Motor neuron (in vitro differentiated cells): ENCODE results near the gene L3MBTL2. TPM values are rescaled to one million over a fixed set of nuclear protein-coding genes. Genes with fewer than 3 reads are reported as not detected.
A peak's percentile ranks its signal among the peaks of the same experiment; 100 is the strongest.

Experiments
- ATAC-seq, 8 experiments: fragments of 200-7000 bp; cut with Tn5 transposase; replicated peaks in 6 of 8; 2 replicates each; pipeline ENCODE4 v1.8.0; 2021; ENCODE audit warnings: mild to moderate bottlenecking in 8 of 8, moderate library complexity in 8 of 8
- H3K27ac ChIP-seq, 2 donors: fragments of 250-450 bp; sonication (Bioruptor Pico); 2 replicates each; pipeline ENCODE4 v1.9.0; 2021; ENCODE audit warnings: antibody characterized with exemption in 2 of 2, mild to moderate bottlenecking in 2 of 2, moderate library complexity in 1 of 2
- H3K4me1 ChIP-seq, 2 donors: fragments of 250-450 bp; sonication (Bioruptor Pico); replicated peaks in 1 of 2; 2 replicates each; pipeline ENCODE4 v1.6.1; 2021; ENCODE audit warnings: antibody characterized with exemption in 2 of 2, mild to moderate bottlenecking in 2 of 2, moderate library complexity in 1 of 2
- H3K4me3 ChIP-seq, 5 donors: fragments of 250-450 bp; sonication (Bioruptor Pico); 2 replicates each; pipeline ENCODE4 v1.9.0; 2021; ENCODE audit warnings: antibody characterized with exemption in 5 of 5, mild to moderate bottlenecking in 5 of 5, moderate library complexity in 4 of 5
- WGBS, 10 experiments: fragments of 450-650 bp; shearing (Covaris generic); methylation state at CpG; one replicate each; pipeline ENCODE4 v1.0.0; 2022; 5-methylcytosine and 5-hydroxymethylcytosine counted together
- in situ Hi-C, 9 experiments: fragments of 400-800 bp; cut with MboI; loops; one replicate each; pipeline ENCODE4 v1.15.0; 2021; ENCODE audit warnings: low sequenced_read_pairs in 9 of 9, low pct_unique_long_range_greater_than_20kb in 2 of 9; ENCODE audit not compliant: unreplicated experiment in 9 of 9
- total RNA-seq, 8 experiments: library from RNA; unstranded; fragments of 300-600 nt; gene quantifications; 2 replicates each; pipeline versions ENCODE4 v1.2.3 to v1.2.4, GENCODE V29; 2022

Gene L3MBTL2
- total RNA-seq, 8 experiments from 2014 or later: 14.7 to 26.2 (median 24.0) TPM

- no peak for ATAC-seq
- no peaks in the 10 kb centered on the region for H3K4me1 ChIP-seq
- 70 to 100% (median 80%) methylated on average over 1 to 7 of the region's 16 CpGs; no CpG with 5 or more reads in 5 of the 10 experiments for WGBS, 10 experiments
- no peak overlapping the region for H3K27ac ChIP-seq
- H3K4me3 ChIP-seq: no peak overlapping the region
- in situ Hi-C loops: no loop called here
These were observed 62.8 kb downstream of the L3MBTL2 start for GRCh38 chr22:41267958-41268357.

- ATAC-seq: peak in 2 of 8 experiments; percentile 9 to 24
- WGBS, 10 experiments: 89 to 100% (median 92%) methylated on average over 1 to 3 of the region's 9 CpGs; no CpG with 5 or more reads in 4 of the 10 experiments
These were observed 66.7 kb downstream of the L3MBTL2 start for GRCh38 chr22:41271787-41272186.

GRCh38 chr22:41273128-41273527, 68.0 kb downstream of the L3MBTL2 start:
- Histone ChIP-seq H3K4me1 (no peaks in the 10 kb centered on the region), H3K4me3 (no peak overlapping the region), H3K27ac (no peak overlapping the region)
- in situ Hi-C loops: no loop called here
- 80 to 100% (median 92%) methylated on average over 2 to 6 of the region's 7 CpGs; no CpG with 5 or more reads in 1 of the 10 experiments for WGBS, 10 experiments
- peak in 2 of 8 experiments; percentile 34 to 49 for ATAC-seq

More at GRCh38 chr22:41271787-41272186, 66.7 kb downstream of the L3MBTL2 start:
- Histone ChIP-seq H3K27ac (no peak overlapping the region), H3K4me1 (no peaks in the 10 kb centered on the region), H3K4me3 (no peak overlapping the region)
- in situ Hi-C loops: no loop called here

GRCh38 chr22:41274856-41275255, 69.7 kb downstream of the L3MBTL2 start:
- H3K4me3 ChIP-seq: no peak overlapping the region
- no peaks in the 10 kb centered on the region for H3K4me1 ChIP-seq
- no peak overlapping the region for H3K27ac ChIP-seq
- no peak for ATAC-seq
- 63 to 100% (median 86%) methylated on average over 2 to 4 of the region's 4 CpGs; no CpG with 5 or more reads in 6 of the 10 experiments for WGBS, 10 experiments
- in situ Hi-C loops: no loop called here

- no peak overlapping the region for H3K27ac ChIP-seq
- 85 to 100% (median 94%) methylated on average over 1 to 3 of the region's 3 CpGs; no CpG with 5 or more reads in 5 of the 10 experiments for WGBS, 10 experiments
- in situ Hi-C loops: no loop called here
- peaks cover 5 to 6% of the 10 kb centered on the region in 2 donors for H3K4me1 ChIP-seq
- no peak for ATAC-seq
- no peak overlapping the region for H3K4me3 ChIP-seq
These were observed 75.0 kb downstream of the L3MBTL2 start for GRCh38 chr22:41280065-41280464.

- H3K4me1 ChIP-seq: peaks cover 7% of the 10 kb centered on the region in 2 donors
- in situ Hi-C loops: no loop called here
- no peak overlapping the region for H3K27ac ChIP-seq
- no peak overlapping the region for H3K4me3 ChIP-seq
- ATAC-seq: no peak
- 50 to 100% (median 100%) methylated on average over 1 to 2 of the region's 2 CpGs; no CpG with 5 or more reads in 7 of the 10 experiments for WGBS, 10 experiments
These were observed 75.7 kb downstream of the L3MBTL2 start for GRCh38 chr22:41280854-41281253.

Other genes starting within 250 kb of the L3MBTL2 start
- 10 to 100 TPM; 21.8 to 82.2 (median 32.4) TPM for gene EP300, start 112.7 kb upstream of the L3MBTL2 start, total RNA-seq
- 1 to 10 TPM in 2 of 8 experiments, under 1 TPM in 5, not detected in 1; 0.38 to 1.9 (median 0.52) TPM for gene CHADL, start 35.6 kb downstream of the L3MBTL2 start, total RNA-seq
- 10 to 100 TPM; 31.1 to 78.9 (median 53.2) TPM for gene RANGAP1, start 80.9 kb downstream of the L3MBTL2 start, total RNA-seq
- gene ZC3H7B, start 96.2 kb downstream of the L3MBTL2 start, total RNA-seq: 10 to 100 TPM; 28.9 to 83.0 (median 42.2) TPM
- gene TEF, start 176.6 kb downstream of the L3MBTL2 start, total RNA-seq: 1 to 10 TPM; 3.1 to 6.6 (median 4.9) TPM
- gene TOB2, start 241.5 kb downstream of the L3MBTL2 start, total RNA-seq: 10 to 100 TPM in 7 of 8 experiments, 1 to 10 TPM in 1; 9.7 to 38.3 (median 22.3) TPM